Calu3 (cell line): Measurements from ENCODE around the gene IKBKE. TPM values are rescaled to one million over a fixed set of nuclear protein-coding genes. Genes with fewer than 3 reads are reported as not detected.

Source experiments
- BruUV-seq: library from RNA; stranded (reverse); fragments of 400-500 nt; replicated peaks from 2 replicates; lab custom pipeline; 2021; lab: Mats Ljungman, UMichigan
- CTCF ChIA-PET: fragments of 300-600 bp; sonication (Branson Sonifier 250); formaldehyde crosslinking; loops from one replicate; lab custom pipeline; 2022; ENCODE audit warnings: antibody characterized with exemption; lab: Charles Lee
- DNase-seq: peaks from one replicate; pipeline ENCODE4 v3.0.0; 2022
- H3K27ac Mint-ChIP-seq: one replicate; pipeline ENCODE4 v1.8.0; 2022; ENCODE audit warnings: mixed read lengths; ENCODE audit not compliant: unreplicated experiment
- H3K27me3 Mint-ChIP-seq: one replicate; pipeline ENCODE4 v1.8.0; 2022; ENCODE audit warnings: mixed read lengths; ENCODE audit not compliant: unreplicated experiment
- H3K36me3 Mint-ChIP-seq: one replicate; pipeline ENCODE4 v1.8.0; 2022; ENCODE audit warnings: mild to moderate bottlenecking, moderate library complexity, mixed read lengths; ENCODE audit not compliant: insufficient read depth, unreplicated experiment
- H3K4me1 Mint-ChIP-seq: one replicate; pipeline ENCODE4 v1.8.0; 2022; ENCODE audit warnings: mild to moderate bottlenecking, low read depth, mixed read lengths; ENCODE audit not compliant: unreplicated experiment
- H3K4me3 Mint-ChIP-seq: one replicate; pipeline ENCODE4 v1.8.0; 2022; ENCODE audit warnings: mild to moderate bottlenecking, low read depth, moderate library complexity, mixed read lengths; ENCODE audit not compliant: unreplicated experiment
- H3K9me3 Mint-ChIP-seq: one replicate; pipeline ENCODE4 v1.8.0; 2022; ENCODE audit warnings: low read depth, mixed read lengths; ENCODE audit not compliant: unreplicated experiment
- CTCF ChIP-seq: fragments of 200-600 bp; IDR thresholded peaks from one replicate; pipeline ENCODE4 v1.8.0; 2022; ENCODE audit warnings: antibody characterized with exemption; ENCODE audit not compliant: unreplicated experiment
- intact Hi-C: fragments of 100-400 bp; cut with micrococcal nuclease; formaldehyde crosslinking; loops from one replicate; pipeline ENCODE4 v1.10.0; 2022; ENCODE audit not compliant: unreplicated experiment
- total RNA-seq: library from RNA; stranded (reverse); gene quantifications from 2 replicates; pipeline ENCODE4 v1.2.3, GENCODE V29; 2022

Gene IKBKE
- total RNA-seq, 1 experiment from 2014 or later: 47.5 TPM

GRCh38 chr1:206537141-206537540 is 66.9 kb downstream of the IKBKE start:
- intact Hi-C loops: no loop called here
- Mint-ChIP-seq H3K27me3 (no peaks in the 10 kb centered on the region), H3K36me3 (peaks cover 3% of the 10 kb centered on the region), H3K4me1 (peaks cover 35% of the 10 kb centered on the region), H3K9me3 (no peaks in the 10 kb centered on the region), H3K27ac (no peak overlapping the region), H3K4me3 (no peak overlapping the region)
- DNase-seq: no peak
- BruUV-seq: no TSS peak
- TF ChIP-seq CTCF: no peak
- CTCF ChIA-PET: interaction anchor here (0.7 kb wide), 1 partner anchor 445 kb away, joined by 5 read pairs; no protein-coding TSS in a partner anchor

GRCh38 chr1:206538086-206538770 is 68.0 kb downstream of the IKBKE start:
- BruUV-seq: no TSS peak
- Mint-ChIP-seq H3K9me3 (no peaks in the 10 kb centered on the region), H3K27ac (no peak overlapping the region), H3K4me1 (peaks cover 35% of the 10 kb centered on the region), H3K27me3 (no peaks in the 10 kb centered on the region), H3K36me3 (peaks cover 3% of the 10 kb centered on the region), H3K4me3 (no peak overlapping the region)
- TF ChIP-seq CTCF: no peak
- intact Hi-C loops: no loop called here
- DNase-seq: no peak
- CTCF ChIA-PET: no interaction called here

- BruUV-seq: no TSS peak
- no peak for TF ChIP-seq CTCF
- CTCF ChIA-PET: no interaction called here
- Mint-ChIP-seq H3K27ac (no peak overlapping the region), H3K36me3 (peaks cover 3% of the 10 kb centered on the region), H3K27me3 (no peaks in the 10 kb centered on the region), H3K9me3 (no peaks in the 10 kb centered on the region), H3K4me3 (no peak overlapping the region), H3K4me1 (peaks cover 35% of the 10 kb centered on the region)
- intact Hi-C loops: no loop called here
- DNase-seq: no peak
Observed at GRCh38 chr1:206538901-206539640, 68.8 kb downstream of the IKBKE start.

GRCh38 chr1:206540044-206540780 is 69.9 kb downstream of the IKBKE start:
- BruUV-seq: no TSS peak
- H3K4me3 Mint-ChIP-seq: no peak overlapping the region

More at GRCh38 chr1:206540044-206540780, 69.9 kb downstream of the IKBKE start:
- peak; percentile 44 for DNase-seq
- CTCF ChIA-PET: interaction anchor here (0.6 kb wide), 1 partner anchor 11 kb away, joined by 3 read pairs; no protein-coding TSS in a partner anchor
- H3K36me3 Mint-ChIP-seq: peaks cover 3% of the 10 kb centered on the region
- H3K4me1 Mint-ChIP-seq: peaks cover 25% of the 10 kb centered on the region
- no peaks in the 10 kb centered on the region for H3K27me3 Mint-ChIP-seq
- no peak for TF ChIP-seq CTCF
- H3K27ac Mint-ChIP-seq: no peak overlapping the region
- intact Hi-C loops: loop anchor here (5.0 kb wide), 1 partner anchor 33 kb away; the partner anchor contains the start of gene RASSF5
- no peaks in the 10 kb centered on the region for H3K9me3 Mint-ChIP-seq
